Cardiac ventricle fibroblast (primary cell): Measurements from ENCODE around the gene SET. TPM values are rescaled to one million over a fixed set of nuclear protein-coding genes. Genes with fewer than 3 reads are reported as not detected.

Experiments
- total RNA-seq: library from RNA; depleted of rRNA; stranded (reverse); fragments of >200 nt; gene quantifications from 2 replicates; pipeline ENCODE4 v1.2.3, GENCODE V29; 2015

Gene SET, protein sequence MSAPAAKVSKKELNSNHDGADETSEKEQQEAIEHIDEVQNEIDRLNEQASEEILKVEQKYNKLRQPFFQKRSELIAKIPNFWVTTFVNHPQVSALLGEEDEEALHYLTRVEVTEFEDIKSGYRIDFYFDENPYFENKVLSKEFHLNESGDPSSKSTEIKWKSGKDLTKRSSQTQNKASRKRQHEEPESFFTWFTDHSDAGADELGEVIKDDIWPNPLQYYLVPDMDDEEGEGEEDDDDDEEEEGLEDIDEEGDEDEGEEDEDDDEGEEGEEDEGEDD
- 144 and 181 TPM in 2 replicates for total RNA-seq

DNA sequence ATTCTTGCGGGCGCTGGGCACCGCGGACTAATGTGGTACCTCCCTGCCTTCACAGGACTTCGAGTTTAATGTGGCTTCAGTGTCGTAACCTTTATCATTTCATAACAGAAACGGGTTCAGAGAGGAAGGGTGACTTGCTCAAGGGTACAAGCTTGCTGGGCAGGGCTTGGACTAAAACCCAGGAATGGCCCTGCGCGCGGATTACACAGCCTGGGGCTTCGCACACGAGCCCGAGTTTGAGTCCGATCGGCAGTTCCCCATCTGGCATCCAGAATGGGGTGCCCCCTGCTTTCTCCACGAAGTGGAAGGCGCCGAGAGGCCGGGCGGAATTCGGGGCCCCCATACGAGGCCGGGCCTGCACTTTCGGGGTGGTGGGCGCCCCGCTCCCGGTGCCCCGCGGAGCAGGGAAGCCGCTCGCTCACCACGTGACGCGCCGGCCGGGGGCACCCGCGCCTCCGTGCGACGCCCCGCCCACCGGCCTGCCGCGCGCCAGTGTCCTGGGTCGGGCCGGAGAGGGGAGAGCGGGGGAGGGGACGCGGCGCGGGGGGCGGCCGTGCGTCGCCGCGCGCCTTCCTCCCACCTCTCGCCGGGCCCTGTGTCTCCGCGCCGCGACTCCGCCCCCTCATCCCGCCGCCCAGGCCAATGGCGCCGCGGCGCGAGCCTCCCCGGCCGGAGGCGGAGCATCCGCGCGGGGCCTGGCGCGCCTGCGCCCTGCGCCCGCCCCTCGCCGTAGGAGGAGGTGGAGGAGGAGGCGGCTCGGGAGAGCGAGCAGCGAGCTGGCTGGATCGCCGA is at the start of gene SET:
TSS of gene SET (plus strand) at position 722 of the 792 bp plus-strand sequence. CDS start 361 bp downstream, outside the sequence.

DNA sequence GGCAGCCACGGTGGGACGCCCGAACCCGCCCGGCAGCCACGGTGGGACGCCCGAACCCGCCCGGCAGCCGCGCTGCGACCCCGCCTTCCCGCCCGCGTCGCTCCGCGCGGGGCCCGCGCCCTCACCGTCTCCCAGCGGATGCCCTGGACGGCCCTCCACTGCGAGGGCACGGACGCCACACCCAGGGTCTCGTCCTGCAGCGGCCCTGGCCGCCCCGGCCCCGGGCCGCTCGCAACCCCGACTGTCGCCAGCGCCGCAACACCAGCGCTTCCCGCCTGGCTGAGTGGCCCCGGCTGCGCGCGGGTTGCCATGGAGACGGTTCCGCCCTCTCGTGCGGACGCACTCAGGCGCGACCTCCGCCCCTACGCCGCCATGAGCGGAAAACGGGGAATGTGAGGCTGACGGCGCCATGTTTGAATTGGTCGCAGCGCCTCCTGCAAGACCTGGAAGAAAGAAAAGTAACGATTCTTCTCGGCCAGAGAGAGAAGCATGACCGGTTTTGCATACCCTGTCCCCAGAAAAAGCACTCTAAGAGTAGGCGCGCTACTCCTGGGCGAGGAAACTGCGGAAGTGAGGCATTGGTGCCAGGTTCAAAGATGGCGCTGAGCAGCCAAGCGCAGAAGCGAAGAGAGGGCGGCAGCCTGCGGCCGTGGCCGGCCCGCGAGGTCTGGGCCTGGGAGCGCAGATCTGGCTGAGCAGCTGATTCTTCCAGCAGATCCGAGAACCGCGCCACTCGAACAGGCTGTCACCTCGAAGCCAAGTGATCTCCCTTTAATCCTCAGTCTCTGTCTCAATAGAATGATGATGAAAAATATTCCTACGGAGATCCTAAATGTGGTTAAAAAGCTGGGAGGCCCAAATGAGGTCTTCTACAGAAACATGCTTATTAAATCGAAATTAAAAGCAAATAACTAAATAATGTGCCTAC is 32.3 kb upstream of the SET start, which contains the start of gene DYNC2I2:
TSS of gene DYNC2I2 (minus strand) at position 432 of the 928 bp plus-strand sequence. CDS start at position 311, 121 bp downstream.

DNA sequence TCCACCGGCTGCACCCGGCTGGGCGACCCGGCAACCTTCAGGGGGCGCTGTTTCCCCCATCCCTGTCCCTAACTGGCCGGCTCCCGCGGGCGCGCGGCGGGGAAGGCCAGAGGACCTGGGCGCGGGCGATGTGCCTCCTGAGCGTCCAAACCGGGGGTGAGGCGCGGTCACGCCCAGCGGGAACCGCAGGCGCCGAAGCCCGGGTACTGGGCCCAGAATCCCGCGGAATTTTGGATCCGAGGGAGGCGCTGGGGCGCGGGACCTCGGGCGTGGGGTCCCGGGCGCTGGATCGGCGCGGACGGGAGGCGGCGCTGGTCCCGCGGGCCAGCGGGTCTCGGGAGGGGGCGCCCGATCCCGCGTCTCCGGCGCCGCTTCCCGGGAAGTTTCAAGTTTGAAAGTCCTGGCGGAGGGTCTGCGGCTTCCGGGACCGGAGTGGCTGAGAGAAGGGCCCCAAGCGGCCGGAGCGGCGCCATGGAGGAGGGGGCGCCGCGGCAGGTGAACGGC is 13.5 kb downstream of the SET start, which contains the start of gene PKN3:
TSS of gene PKN3 (plus strand) at position 59 of the 504 bp plus-strand sequence. CDS start at position 472, 413 bp downstream.

DNA sequence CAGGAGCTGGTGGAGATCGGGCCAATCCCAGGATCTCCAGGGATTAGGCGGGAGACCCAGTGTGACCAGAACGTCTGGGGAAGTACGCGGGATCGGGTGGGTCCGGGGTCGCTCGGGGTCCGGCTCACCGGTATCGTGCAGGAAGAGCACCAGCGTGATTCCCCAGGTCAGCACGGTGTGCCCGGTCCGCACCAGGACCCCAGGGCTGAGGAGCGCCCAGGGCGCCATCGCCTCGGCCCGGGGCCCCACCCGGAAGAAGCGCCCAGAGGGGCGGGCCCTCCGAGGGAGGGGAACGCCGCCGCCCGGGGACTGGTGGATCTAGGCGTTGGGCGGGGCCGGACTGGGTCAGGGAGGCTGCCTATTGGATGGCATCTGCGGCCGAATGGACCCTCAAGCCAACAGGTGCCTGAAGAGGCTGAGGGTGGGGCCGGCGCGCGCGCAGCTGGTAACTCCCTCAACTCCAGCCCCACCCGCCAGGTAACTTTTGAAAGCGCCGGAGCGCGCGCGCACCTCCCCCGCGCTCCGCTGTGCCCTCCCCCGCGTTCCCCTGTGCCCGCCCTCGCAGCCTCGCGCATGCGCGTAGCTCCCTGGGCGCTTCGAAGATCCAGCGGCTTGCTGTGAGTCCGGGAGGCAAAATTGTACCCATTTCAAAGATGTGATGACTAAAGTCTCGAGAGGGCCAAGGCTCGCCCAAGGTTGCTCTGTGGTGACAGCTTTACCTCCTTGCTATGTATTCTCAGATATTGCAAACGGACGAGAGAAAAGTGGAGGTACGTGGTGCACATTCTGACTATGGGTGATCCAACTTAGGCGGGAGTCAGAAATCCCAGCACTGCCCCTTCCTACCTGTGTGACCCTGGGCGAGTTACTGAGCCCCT is 35.1 kb downstream of the SET start, which contains the start of gene ZDHHC12:
TSS of gene ZDHHC12 (minus strand) at position 262 of the 878 bp plus-strand sequence. CDS start at position 228, 34 bp downstream.

Other genes starting within 250 kb of the SET start
- gene ODF2, start 233.2 kb upstream of the SET start, total RNA-seq, result 18.3 and 23.3 TPM in 2 replicates
- gene GLE1, start 184.5 kb upstream of the SET start, total RNA-seq, result 11.6 and 24.1 TPM in 2 replicates
- gene SPTAN1, start 136.6 kb upstream of the SET start, total RNA-seq, result 105 and 111 TPM in 2 replicates
- 16.5 and 18.5 TPM in 2 replicates for gene DYNC2I2, start 32.4 kb upstream of the SET start, total RNA-seq
- 1.2 and 1.3 TPM in 2 replicates for gene PKN3, start 13.3 kb downstream of the SET start, total RNA-seq
- gene ZDHHC12, start 34.9 kb downstream of the SET start, total RNA-seq, result 27.4 and 36.9 TPM in 2 replicates
- gene ZER1, start 82.7 kb downstream of the SET start, total RNA-seq, result 34.2 and 40.6 TPM in 2 replicates
- gene TBC1D13, start 98.0 kb downstream of the SET start, total RNA-seq, result 12.9 and 18.2 TPM in 2 replicates
- 11.2 and 19.1 TPM in 2 replicates for gene ENDOG, start 129.3 kb downstream of the SET start, total RNA-seq
- 9.2 and 17.9 TPM in 2 replicates for gene SPOUT1, start 140.6 kb downstream of the SET start, total RNA-seq
- 2.6 and 3.2 TPM in 2 replicates for gene KYAT1, start 192.7 kb downstream of the SET start, total RNA-seq
- gene LRRC8A, start 192.9 kb downstream of the SET start, total RNA-seq, result 30.5 and 31.8 TPM in 2 replicates
- 33.5 and 39.1 TPM in 2 replicates for gene PHYHD1, start 231.8 kb downstream of the SET start, total RNA-seq